Transverse colon (tissue), 3 donors: ENCODE data around the gene SLC6A7.

Source experiments
- CTCF ChIP-seq, 5 experiments: fragments of 200-600 bp in 3 of 5; fragments of 450-650 bp in 2 of 5; sonication (generic) in 3 of 5; IDR thresholded peaks; 1 replicate in 2 of 5; 2 replicates in 3 of 5; pipeline ENCODE4 v1.5.1; 2016 to 2017; ENCODE audit warnings: antibody characterized with exemption in 5 of 5, inconsistent platforms in 3 of 5, mild to moderate bottlenecking in 2 of 5, moderate library complexity in 1 of 5
- POLR2A ChIP-seq: fragments of 450-650 bp; IDR thresholded peaks from one replicate; pipeline ENCODE4 v1.6.1; 2016; ENCODE audit warnings: antibody characterized with exemption, mild to moderate bottlenecking, moderate library complexity

DNA sequence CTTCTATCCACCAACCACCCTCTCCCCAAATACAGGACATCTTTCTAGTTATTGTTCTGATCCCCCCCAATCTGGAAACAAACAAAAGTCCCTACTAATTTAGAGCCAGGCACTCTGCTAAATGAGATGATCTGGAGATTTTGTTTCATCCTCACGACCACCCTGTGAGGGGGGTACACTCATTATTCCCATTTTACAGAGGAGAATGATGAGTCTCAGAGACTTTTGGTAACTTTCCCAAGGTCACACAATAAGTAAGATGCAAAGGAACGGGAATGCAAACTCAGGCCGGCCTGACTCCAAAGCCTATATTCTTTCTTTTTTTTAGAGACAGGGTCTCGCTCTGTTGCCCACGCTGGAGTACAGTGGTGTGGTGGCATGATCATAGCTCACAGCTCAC lies 43.6 kb upstream of the SLC6A7 start:
- no peak for TF ChIP-seq POLR2A
- no peak for TF ChIP-seq CTCF (IDR thresholded peaks at IDR 0.05)
